GM21529 (cell line): Measurements from ENCODE around the gene KCNQ1.

Source experiments
- ATAC-seq: cut with Tn5 transposase; IDR thresholded peaks from one replicate; pipeline ENCODE4 v1.9.1; 2021; ENCODE audit not compliant: unreplicated experiment

Gene KCNQ1

DNA sequence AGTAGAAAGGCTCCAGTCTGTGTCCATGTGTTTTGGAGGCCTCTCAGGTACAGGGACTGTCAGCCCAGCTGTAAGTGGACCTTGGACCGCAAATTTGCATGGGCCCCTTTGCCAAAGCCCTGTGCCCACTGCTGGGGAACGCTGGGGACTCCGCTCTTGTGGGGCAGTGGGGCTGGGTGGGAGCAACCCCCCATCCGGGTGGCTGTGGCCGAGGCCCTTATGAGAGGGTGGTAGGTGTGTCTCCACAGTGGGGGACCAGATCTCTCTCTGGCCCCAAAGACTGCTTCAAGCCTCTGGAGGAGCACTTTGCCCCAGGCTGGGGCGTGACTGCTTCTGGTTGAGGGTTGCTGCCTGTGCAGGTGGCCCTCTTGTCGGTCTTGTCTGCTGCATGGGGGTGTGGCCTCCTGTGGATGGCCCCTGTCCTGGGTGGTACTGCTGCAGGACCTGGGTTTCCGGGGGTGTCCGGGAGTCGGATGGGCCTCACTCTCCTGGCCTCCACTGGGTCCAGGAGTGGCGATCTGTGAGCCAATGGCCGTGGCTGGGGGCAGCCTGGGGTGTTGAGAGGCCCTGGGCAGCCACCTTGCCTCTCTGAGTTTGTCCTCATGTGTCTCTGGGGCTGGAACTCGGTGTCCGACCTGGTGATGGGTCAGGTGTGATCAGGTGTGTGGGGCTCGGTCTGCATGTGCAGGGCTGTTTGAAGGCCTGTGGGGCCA, 15.9 kb downstream of the KCNQ1 start:
- no peak for ATAC-seq

DNA sequence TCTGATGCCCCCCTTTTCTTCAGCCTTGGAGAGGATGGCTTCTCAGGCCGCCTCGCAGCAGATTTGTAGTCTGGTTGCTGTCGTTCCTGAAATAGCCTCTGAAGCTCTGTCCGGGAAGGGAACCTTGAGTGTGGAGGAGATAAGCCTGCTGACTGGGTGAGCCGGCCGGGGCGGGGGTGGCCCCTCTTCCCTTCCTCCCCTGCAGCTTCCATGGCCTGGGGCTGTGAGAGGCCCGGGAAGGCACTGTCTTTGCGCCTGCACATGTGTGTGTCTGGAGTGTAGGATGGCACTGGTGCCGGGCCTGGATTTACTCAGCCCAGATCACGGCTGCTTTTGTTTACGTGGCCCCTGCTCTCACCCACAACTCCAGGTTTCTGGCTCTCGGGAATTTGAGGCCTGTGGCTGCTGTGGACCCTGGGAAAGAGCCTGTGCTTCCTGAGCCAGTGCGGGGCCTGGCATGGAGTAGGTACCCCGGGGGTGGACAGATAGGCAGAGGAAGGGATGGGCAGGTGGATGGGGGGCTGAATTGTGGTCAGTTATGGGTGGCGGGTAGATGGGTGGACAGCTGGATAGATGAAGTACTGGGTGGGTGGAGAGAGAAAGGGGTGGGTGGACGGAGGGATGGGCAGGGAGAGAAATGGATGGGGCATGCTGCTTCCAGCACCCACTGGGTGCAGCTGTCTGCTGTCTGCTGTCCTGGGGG, 16.6 kb downstream of the KCNQ1 start:
- no peak for ATAC-seq

DNA sequence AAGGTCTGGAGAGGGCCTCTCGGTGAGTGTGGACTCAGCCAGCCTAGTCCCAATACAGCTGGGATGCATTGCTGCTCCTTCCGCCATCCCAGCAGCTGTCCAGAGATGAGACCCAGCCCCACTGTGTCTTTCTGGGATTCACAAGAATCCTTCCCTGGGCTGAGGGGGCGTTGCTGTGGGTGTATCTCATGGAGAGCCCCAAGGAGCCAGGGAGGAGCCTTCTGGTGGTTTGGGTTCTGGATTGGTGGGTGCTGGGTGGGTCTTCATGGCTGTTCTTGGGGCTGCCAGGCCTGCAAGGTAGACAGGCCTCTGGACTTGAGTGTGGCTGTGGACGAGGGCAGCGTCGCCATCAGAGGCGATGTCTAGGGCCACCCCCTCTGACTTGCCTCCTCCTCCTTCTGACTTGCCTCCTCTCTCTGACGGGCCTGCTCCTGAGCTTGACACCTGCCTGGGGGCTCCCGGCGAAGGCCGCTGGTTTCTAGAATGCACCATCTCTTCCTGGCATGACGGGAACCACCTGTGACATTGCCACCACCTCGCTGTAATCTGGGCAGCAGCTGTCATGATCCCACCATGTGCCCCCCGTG, 17.2 kb downstream of the KCNQ1 start:
- ATAC-seq, result no peak

DNA sequence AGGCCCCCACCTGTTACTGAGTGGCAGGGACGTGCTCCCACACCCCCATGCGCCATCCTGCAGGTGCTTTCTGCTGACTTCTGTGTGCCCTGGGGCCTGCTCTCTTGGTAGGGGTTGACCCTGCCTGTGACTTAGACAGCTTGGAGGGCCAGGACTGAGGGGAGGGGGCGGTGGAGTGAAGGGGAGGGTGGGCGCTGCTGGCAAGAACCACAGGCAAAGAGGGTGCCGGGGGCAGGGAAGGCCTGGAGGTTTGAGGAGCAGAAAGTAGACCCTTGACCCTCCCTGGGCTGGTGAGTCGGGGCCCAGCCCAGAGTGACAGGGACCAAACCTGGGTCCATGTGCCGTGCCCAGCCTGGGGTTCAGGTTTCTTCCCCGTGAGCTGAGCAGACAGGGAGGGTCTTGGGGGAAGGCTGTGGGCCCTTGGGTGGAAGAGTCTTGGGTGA, 17.8 kb downstream of the KCNQ1 start:
- ATAC-seq, result no peak

DNA sequence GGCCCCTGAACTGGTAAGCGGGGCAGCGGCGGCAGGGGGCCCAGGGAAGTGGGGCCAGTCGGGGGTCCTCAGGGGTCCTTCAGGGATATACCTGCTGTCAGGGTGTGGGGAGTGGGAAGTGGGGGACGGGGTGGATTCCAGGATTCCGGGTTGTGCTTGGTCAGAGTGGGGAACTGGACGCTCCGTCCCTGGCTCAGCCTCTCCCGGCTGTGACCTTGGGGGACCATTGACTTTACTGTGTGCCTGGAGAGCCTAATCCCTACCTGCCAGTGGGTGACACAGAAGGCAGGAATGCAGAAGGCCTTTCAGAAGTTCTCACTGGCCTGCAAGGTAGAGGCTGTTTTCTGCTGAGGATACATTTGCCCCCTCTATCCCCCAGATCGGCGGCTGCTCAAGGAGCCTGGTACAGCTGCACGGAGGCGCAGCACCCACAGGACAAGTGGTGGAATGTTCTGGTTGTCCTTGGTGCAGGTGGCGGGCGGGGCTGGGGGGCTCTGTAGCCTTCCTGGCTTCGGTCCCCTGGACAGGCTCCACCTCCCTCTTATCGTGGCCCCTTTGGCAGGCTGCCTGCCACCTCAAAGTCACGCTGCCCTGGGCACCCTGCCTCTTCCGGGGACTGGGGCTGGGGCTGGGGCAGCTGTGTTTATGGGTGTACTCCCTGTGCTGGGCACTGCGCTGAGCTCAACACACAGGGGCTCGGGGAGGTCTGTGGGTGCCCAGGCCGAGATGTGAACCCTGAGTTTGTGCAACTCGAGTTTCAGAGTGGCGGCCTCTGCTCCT, 18.4 kb downstream of the KCNQ1 start:
- ATAC-seq, result no peak

DNA sequence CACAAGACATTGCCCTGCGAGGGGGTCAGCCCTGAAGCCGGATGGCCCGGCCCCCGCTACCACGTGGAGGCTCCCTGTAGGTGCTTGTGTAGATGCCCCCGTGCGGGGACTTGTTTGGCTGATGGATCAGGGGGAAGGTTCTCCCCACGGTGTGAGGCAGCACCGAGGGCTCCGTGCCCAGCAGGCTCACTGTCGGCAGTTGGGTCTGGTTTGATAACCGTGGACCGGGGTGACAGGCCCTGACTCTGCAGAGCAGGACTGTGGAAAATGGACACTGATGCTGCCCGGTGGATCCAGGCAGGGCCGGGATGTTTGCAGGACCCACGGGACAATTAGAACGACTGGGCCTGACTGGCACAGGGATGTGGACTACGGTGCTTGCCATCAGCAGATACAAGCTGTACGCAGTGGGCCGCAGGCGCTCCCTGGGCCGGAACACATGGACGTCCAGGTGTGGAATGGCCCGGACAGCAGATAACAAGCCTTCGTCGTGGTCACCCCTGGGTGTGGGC, 19.0 kb downstream of the KCNQ1 start:
- ATAC-seq, result no peak

DNA sequence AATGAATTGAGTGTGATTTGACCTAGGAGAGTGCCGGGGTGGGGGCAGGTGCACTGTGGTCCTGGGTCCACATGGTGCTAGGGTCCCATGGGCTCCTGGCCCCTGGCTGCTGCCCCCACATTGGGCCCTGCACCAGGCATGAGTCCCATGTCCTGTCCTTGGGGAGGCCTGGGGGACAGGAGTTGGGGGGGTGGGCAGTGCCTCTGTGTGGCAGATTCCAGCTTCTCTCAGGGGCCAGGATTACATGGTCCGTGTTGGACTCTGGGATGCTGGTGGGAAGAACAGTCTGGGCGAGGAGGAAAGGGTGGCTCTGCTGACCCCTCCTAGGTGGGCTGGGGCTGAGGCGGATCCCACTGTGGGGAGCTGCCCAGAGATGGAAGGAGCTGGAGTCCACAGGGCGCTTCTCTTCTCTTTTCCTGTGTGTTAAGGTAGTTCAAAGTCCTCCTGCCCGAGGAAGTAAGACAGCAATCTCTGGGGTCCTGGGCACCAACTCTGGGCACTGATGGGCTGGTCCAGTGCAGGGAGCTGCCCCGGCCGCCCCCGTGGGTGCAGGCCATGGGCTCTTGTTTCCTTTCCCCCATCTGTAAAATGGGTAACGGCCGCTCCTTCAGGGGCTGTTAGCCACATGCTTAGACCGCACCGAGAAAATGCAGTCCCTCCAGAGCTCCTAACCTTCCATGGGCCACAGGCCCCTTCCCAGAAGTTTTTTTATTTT, 19.8 kb downstream of the KCNQ1 start:
- ATAC-seq, result no peak

DNA sequence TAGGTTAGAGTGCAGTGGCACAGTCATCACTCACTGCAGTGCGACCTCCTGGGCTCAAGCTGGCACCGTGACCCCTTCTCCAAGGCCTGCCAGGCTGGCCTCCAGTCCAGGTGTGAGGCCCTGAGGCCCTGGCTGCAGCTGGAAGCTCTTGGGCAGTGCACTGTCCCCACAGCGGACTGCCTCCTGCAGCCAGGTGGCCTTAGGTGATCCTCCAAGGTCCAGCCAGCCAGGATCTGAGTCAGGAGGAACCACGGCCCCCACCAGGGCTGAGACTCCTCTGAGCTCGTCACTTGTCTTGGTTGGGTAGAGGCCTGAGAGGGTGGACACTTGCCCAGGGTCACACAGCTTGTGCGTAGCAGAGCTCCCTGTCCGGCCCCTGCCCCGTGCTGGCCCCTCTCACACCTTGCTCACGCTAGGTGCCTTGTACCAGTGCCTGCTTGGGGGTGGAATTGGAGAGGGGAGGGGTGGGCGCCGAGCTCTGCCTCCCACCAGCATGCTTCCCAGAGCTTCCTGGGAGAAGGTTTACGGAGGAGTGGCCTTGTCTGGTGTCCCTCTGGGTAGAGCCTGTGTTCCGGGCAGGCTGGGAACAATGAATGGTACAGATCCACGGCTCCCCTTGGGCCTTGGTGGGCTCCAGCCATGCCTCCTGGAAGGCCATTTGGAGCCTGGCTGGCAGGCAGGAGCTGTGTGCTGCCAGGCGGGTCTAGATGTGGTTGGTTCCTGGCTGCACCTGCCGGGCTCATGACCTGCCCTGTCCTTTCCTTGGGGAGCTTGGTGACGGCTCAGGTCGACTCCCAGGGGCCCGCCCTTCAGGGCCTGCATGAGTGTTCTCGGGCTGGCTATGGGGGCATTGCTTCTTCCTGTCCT, 20.6 kb downstream of the KCNQ1 start:
- no peak for ATAC-seq

DNA sequence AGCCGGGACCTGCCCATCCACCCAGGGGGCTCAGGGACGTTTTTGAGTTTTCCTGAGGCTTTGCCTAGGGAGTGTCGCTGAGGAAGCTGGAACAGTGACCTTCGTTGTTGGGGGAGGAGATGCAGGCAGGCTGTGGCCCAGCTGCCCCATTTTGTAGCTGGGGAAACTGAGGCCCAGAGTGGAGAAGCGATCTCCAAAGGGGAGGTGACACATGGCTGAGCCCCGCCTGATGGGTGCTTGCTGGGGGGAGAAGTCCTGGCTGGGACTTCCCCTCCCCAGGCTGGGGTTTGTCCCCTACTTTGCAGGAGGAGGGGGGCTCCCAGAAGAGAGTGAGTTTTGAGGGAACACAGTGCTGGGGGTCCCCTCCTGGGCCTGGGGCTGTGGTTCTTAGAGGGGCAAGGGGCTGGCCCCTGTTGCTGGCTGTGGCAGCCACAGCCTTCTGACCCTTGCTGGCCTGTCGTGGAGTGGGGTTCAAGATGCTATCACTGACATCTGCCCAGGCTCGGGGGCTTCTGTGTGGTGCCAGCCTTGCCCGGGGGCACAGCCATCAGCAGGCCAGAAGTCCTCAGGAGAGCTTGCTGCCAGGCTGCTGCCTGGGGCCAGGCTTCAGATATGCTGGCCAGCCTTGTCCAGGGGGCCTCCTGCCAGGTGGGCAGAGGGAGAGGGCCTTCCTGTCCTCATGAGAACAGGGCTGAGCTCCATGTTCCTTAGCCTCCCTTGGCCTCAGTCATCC, 21.4 kb downstream of the KCNQ1 start:
- no peak for ATAC-seq

DNA sequence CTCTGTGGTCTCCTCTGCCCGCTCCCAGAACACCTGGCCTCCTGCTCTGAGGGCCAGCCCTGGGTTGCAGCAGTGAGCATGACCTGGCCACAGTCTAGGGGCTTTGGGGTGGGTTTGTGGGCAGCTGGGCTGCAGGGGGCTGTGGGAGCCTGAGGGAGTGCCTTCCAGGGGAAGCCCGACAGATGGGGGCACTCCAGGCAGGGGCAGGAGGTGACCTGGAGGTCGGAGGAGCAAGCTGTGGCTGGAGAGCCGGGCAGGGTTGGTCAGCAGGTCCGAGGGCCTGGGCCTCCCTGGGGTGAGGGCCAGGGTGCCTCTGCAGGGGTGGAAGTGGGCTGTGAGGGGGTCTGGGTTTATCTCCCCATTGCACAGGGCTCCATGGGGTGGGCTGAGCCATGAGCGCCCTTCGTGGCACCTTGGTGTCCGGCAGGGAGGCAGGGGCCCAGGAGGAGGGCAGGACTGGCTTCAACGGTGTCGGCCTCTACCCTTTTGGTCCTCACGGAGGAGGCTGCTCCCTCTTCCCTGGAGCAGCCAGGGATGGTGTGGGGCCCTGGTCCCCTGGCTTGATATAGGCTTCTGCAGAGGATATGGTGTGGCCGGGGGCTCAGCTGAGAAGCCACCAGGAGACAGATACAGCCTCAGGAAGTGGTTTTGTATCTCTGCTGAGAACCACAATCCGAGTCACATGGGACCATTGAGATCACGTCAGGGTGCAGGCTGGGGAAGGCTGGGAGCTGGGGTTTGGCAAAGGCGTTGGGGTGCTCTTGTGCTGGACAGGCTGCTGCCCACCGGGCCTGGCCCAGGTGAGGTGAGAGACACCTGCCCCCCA, 22.3 kb downstream of the KCNQ1 start:
- peak; percentile 56 for ATAC-seq

DNA sequence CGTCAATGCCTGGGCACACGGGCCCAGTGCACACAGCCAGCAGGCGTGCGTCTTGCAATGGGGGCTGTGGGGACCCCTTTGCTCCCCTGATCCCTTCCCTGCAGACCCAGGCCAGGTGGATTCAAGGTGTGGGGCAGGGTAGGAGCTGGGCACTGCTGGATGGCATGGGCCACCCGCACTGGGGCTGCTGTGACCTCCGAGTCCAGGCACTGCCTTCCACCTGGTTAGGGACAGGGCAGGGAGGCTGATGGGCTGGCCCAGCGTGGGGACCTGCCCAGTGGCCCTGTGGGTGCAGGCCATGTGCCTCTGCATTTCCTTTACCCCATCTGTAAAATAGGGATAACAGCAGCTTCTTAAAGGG, 22.9 kb downstream of the KCNQ1 start:
- ATAC-seq, result no peak

DNA sequence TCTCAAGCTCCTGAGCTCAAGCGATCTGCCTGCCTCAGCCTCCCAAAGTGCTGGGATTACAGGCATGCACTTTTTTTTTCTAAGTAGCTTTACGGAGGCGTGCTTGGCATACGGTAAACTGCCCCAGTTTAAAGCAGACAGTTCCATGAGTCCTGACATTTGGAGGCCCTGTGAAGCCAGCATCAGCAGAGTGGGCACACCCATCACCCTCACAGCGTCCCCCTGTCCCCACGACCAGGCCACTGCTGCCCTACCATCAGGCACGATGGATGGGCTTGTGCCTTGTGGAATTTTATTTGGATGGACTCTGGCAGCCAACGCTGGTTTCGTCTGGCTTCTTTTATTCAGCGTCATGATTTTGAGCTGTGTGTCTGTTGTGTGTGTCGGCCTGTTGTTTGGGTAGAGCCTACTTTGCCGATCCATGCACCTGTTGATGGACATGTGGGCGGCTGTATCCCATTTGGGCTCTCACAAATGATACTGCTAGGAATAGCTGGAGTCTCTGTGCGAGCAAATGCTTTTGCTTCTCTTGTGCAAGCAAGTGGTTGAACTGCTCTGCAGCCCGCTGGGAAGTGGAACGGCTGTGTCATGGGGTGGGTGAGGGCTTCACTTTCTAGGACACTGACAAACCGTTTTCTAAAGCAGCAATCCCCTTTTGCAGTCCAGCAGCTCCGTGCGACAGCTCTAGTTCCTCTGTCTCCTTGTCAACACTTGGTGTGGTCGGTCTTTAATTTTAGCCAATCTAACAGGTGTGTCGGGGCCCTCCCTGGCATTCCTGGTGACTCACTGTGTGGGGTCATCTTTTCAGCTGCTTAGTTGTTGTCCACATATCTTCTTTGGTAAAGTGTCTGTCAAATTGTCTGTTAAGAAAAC, 23.8 kb downstream of the KCNQ1 start:
- no peak for ATAC-seq

DNA sequence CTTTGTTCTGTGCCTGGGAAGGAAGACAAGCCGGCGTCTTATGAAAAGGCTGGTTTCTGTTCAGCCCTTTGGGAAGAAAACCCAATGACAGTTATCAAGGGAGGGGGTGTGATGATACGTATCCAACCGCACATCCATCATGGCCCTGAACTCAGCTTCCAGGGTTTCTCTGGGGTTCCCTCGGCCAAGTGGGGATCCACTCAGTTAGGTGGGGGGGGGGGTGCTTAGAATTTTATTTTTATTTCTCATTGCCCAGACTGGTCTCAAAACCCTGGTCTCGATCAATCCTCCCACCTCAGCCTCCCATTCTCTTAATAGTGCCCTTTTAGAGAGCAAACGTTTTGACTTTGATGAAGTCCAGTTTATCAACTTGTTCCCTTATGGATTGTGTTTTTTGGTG, 25.7 kb downstream of the KCNQ1 start:
- no peak for ATAC-seq

DNA sequence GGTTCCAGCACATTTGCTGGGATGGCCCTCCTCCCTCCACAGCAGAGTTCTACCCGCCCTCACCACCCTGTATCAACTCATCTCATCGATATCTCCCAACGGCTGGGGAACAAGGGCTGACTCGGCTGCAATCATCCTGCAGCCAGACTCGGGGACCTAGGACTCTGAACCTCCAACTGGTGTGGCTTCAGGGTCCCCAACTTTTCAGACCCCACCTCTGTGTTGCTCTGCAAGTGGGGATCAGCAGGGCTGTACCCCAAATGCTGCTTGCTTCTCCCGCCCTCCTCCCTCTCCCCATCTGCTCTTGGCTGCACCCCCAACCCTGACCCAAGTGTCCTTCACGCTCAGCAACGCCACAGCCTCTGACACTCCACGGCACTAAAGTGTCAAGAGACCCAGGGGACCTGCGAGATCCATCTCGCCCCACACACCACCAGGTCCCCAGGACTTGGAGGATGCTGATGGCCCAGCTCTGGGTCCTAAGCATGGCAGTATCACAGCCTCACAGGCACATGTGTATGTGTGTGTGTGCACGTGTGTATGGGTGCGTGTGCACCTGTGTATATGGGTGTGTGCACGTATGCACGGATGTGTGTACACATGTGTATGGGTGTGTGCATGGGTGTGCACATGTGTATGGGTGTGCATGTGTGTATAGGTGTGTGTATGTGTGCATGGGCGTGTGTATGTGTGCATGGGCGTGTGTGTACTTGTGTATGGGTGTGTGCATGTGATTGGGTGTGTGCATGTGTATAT, 26.4 kb downstream of the KCNQ1 start:
- ATAC-seq, result no peak

DNA sequence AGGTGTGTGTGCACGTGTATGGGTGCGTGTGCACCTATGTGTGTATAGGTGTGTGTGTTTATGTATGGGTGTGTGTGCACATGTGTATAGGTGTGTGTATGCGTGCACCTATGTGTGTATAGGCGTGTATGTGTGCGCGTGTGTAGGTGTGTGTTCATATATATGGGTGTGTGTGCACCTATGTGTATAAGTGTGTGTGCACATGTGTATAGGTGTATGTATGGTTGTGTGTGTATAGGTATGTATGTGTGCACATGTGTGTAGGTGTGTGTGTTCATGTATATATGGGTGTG, 26.9 kb downstream of the KCNQ1 start:
- no peak for ATAC-seq

DNA sequence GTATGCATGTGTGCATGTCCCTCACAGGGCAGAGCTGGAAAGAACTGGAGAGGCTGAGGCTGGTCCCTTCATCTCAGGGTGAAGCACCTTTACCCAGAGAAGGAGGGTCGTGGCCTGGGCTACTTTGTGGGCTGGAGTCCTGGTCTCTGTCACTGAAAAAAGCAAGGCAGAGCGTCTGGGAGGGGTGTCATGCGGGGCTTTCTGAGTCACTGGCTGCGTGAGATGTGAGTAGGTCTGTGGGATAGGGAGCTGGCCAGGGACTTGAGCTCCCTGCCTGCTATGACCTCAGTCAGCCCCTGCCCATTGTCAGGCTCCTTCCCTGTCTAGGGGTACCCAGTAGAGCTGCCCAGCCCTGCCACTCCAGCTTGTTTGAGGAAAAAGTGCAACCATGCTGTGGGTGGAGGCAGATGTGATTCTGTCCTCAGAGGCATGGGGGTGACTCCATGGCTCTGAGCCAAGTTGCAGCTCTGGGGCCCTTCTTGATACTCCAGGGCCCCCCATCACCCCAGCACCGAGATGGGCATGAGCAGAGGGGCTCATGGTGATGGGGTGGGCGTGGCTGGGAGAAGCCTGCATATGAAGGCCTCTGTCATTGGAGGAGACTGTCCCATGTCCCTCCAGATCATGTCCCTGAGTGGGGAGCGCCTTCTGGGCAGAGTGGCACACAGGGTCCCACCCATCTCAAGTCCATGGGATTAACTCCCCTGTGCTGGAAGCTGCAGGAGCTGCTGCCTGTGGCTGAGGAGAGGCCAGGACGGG, 27.8 kb downstream of the KCNQ1 start:
- no peak for ATAC-seq
